K562 (cell line): Measurements from ENCODE around the gene TMTC2.

ENCODE experiments used
- BMI1 ChIP-seq: fragments of 150-350 bp; IDR thresholded peaks from 2 replicates; pipeline ENCODE4 v1.6.1; 2014; ENCODE audit warnings: low read length
- BRCA1 ChIP-seq, 2 experiments: fragments of 450-650 bp in 1 of 2; sonication (generic) in 1 of 2; formaldehyde crosslinking in 1 of 2; IDR thresholded peaks; 2 replicates each; pipeline versions ENCODE4 v1.5.0 to v1.6.1; 2017 to 2020; ENCODE audit warnings: mild to moderate bottlenecking in 1 of 2, missing genetic modification reagents in 1 of 2
- PHF8 ChIP-seq: fragments of 200-600 bp; sonication (generic); IDR thresholded peaks from 2 replicates; pipeline ENCODE4 v1.6.1; 2012; ENCODE audit warnings: mixed run types, mild to moderate bottlenecking, inconsistent platforms, low read length, moderate library complexity, borderline replicate concordance
- SUPT5H ChIP-seq: fragments of 450-650 bp; IDR thresholded peaks from 2 replicates; pipeline ENCODE4 v1.6.1; 2016
- TF ChIP-seq, protein P1 (sequence below): IDR thresholded peaks from 2 replicates; pipeline ENCODE4 v1.6.1; 2011; ENCODE audit warnings: borderline replicate concordance, low read depth, mild to moderate bottlenecking, moderate library complexity, low read length; ENCODE audit not compliant: insufficient read depth, poor library complexity, severe bottlenecking

- TF ChIP-seq, protein P1, sequence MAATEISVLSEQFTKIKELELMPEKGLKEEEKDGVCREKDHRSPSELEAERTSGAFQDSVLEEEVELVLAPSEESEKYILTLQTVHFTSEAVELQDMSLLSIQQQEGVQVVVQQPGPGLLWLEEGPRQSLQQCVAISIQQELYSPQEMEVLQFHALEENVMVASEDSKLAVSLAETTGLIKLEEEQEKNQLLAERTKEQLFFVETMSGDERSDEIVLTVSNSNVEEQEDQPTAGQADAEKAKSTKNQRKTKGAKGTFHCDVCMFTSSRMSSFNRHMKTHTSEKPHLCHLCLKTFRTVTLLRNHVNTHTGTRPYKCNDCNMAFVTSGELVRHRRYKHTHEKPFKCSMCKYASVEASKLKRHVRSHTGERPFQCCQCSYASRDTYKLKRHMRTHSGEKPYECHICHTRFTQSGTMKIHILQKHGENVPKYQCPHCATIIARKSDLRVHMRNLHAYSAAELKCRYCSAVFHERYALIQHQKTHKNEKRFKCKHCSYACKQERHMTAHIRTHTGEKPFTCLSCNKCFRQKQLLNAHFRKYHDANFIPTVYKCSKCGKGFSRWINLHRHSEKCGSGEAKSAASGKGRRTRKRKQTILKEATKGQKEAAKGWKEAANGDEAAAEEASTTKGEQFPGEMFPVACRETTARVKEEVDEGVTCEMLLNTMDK = no peak
- TF ChIP-seq BRCA1 (IDR thresholded peaks at IDR 0.05) (no peak), BRCA1 (CRISPR knock-in tag; IDR thresholded peaks at IDR 0.05) (no peak), SUPT5H (no peak), BMI1 (no peak), PHF8 (no peak)
Observed at GRCh38 chr12:82893896-82894295, 207.2 kb downstream of the TMTC2 start.
